Adrenal gland (tissue), 5 donors: Measurements from ENCODE around the gene TULP4.

Experiments
- POLR2A ChIP-seq, 2 donors: fragments of 450-650 bp; IDR thresholded peaks; one replicate each; pipeline ENCODE4 v1.6.1; 2017; ENCODE audit warnings: antibody characterized with exemption in 2 of 2, mild to moderate bottlenecking in 2 of 2, moderate library complexity in 1 of 2
- TF ChIP-seq, protein P1 (sequence below), 6 experiments: fragments of 450-650 bp in 4 of 6; fragments of 200-600 bp in 2 of 6; sonication (generic) in 1 of 6; IDR thresholded peaks; 1 replicate in 5 of 6; 2 replicates in 1 of 6; pipeline versions ENCODE4 v1.5.1 to v1.8.0; 2016 to 2021; ENCODE audit warnings: antibody characterized with exemption in 6 of 6, mild to moderate bottlenecking in 2 of 6, moderate library complexity in 1 of 6
- donor health status: DM: no; HTN: no; CAD: no.

DNA sequence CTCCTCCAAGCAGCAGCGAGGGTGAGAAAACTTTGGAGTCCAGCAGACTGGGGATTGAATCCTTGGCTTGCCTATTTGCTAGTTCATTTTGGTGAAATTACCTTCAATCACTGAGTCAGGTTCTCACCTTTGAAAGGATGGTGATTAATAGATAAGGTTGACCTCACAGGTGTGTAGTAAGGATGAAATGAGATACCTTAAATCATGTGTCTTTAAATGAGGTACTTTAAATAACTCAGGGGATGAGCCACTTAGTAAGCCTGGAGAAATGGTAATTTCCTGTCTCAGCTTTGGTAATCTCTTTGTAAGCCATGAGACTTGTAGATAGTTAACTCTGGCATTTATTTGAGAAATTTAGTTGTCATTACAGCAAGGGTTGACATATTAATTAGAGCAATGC, 70.2 kb downstream of the TULP4 start:
- TF ChIP-seq, protein P1, sequence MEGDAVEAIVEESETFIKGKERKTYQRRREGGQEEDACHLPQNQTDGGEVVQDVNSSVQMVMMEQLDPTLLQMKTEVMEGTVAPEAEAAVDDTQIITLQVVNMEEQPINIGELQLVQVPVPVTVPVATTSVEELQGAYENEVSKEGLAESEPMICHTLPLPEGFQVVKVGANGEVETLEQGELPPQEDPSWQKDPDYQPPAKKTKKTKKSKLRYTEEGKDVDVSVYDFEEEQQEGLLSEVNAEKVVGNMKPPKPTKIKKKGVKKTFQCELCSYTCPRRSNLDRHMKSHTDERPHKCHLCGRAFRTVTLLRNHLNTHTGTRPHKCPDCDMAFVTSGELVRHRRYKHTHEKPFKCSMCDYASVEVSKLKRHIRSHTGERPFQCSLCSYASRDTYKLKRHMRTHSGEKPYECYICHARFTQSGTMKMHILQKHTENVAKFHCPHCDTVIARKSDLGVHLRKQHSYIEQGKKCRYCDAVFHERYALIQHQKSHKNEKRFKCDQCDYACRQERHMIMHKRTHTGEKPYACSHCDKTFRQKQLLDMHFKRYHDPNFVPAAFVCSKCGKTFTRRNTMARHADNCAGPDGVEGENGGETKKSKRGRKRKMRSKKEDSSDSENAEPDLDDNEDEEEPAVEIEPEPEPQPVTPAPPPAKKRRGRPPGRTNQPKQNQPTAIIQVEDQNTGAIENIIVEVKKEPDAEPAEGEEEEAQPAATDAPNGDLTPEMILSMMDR (IDR thresholded peaks at IDR 0.05), result no peak
- TF ChIP-seq POLR2A (IDR thresholded peaks at IDR 0.05), result no peak
